GM21360 (cell line): ENCODE measurements around the gene FZR1.
"Not testable (repeated sequence)": the region's sequence is repeated elsewhere in the genome, so short reads cannot be mapped to it uniquely, and the experiment has no call there.

ENCODE experiments used
- ATAC-seq: cut with Tn5 transposase; IDR thresholded peaks from one replicate; pipeline ENCODE4 v1.9.1; 2021; ENCODE audit warnings: mild to moderate bottlenecking, moderate library complexity; ENCODE audit not compliant: unreplicated experiment

FZR1 gene

GRCh38 chr19:3528539-3529211 is 22.6 kb downstream of the FZR1 start:
- no peak for ATAC-seq

DNA sequence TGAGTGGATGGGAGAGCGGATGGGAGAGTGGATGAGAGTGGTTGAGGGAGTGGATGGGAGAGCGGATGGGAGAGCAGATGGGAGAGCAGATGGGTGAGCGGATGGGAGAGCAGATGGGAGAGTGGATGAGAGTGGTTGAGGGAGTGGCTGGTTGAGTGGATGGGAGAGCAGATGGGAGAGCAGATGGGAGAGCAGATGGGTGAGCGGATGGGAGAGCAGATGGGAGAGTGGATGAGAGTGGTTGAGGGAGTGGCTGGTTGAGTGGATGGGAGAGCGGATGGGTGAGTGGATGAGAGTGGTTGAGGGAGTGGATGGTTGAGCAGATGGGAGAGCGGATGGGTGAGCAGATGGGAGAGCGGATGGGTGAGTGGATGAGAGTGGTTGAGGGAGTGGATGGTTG is 23.2 kb downstream of the FZR1 start:
- not testable (repeated sequence) for ATAC-seq

DNA sequence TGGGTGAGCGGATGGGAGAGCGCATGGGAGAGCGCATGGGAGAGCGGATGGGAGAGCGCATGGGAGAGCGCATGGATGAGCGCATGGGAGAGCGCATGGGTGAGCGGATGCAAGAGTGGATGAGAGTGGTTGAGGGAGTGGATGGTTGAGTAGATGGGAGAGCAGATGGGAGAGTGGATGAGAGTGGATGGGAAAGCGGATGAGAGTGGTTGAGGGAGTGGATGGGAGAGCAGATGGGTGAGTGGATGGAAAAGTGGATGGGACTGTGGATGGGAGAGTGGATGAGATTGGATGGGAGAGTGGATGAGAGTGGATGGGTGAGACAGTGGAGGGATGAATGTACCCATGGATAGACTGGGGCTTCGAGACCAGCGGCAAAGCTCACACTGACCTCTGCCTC is 24.3 kb downstream of the FZR1 start:
- ATAC-seq = no peak

- ATAC-seq = no peak
Measured at GRCh38 chr19:3531716-3532115, 25.6 kb downstream of the FZR1 start.

DNA sequence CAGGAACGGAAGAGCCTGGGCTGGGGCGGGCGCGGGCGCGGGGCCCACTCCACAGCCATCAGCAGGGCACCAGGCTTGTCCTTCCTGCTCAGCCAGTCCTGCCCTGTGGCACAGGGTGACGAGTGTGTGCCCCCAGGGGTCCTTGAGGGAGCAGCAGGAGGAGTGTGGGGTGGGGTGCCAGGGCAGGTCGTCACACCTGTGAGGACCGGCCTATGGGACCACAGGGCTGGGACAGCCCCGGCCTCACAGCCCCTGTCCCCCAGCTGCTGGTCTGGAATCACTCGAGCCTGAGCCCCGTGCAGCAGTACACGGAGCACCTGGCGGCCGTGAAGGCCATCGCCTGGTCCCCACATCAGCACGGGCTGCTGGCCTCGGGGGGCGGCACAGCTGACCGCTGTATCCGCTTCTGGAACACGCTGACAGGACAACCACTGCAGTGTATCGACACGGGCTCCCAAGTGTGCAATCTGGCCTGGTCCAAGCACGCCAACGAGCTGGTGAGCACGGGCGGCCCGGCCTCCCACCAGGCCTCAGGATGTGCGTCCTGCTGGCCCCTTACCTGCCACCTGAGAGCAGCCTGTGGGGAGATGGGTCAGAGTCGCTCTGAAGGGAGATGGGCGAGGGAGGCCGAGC is 26.2 kb downstream of the FZR1 start:
- no peak for ATAC-seq

GRCh38 chr19:3533033-3533432 is 26.9 kb downstream of the FZR1 start:
- no peak for ATAC-seq

DNA sequence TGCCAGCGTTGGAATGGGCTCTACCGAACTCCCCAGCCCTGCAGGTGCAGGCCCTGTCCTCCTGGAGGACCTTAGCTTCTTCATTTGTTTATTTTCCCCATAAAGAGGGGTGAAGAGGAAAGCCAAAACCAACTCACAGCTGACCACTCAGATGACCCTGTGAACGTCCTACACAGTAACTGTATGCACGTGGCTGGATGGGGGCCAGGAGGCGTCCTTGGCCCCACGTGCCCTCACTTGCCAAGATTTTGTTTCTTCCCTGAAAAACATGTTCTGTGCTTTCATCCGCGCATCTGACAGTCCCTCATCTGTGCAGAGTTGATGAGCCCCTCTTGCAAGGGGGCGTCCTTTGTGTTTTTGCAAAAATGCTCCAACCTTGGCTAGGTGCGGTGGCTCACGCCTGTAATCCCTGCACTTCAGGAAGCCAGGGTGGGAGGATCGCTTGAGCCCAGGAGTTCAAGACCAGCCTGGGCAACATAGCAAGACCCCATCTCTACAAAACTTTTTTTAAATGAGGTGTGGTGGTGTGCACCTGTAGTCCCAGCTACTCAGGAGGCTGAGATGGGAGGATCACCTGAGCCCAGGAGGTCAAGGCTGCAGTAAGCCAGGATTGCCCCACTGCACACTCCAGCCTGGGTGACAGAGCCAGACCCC is 27.6 kb downstream of the FZR1 start:
- ATAC-seq = no peak

DNA sequence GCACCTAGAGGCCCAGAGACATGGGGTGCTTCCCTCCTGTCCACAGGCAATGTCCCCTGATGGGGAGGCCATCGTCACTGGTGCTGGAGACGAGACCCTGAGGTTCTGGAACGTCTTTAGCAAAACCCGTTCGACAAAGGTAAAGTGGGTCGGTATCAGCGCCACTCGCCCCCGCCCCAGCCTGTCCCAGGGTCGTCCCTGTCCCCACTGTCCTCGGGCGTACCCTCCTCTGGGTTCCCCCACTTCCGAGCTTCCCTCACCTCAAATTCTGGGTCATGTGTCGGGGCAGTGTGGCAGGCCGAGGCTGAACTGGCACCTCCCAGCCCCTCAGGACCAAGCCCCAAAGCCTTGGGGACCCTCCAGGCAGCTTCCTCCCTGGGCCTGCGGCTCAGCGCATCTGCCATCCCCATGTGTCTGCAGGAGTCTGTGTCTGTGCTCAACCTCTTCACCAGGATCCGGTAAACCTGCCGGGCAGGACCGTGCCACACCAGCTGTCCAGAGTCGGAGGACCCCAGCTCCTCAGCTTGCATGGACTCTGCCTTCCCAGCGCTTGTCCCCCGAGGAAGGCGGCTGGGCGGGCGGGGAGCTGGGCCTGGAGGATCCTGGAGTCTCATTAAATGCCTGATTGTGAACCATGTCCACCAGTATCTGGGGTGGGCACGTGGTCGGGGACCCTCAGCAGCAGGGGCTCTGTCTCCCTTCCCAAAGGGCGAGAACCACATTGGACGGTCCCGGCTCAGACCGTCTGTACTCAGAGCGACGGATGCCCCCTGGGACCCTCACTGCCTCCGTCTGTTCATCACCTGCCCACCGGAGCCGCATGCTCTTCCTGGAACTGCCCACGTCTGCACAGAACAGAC is 28.5 kb downstream of the FZR1 start:
- ATAC-seq = no peak

DNA sequence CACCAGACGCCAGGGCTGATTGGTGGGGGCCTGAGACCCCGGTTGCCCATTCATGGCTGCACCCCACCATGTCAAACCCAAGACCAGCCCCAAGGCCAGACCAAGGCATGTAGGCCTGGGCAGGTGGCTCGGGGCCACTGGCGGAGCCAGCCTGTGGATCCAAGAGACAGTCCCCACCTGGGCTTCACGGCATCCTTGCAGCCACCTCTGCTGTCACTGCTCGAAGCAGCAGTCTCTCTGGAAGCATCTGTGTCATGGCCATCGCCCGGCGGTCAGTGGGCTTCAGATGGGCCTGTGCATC is 29.1 kb downstream of the FZR1 start:
- ATAC-seq = no peak

DNA sequence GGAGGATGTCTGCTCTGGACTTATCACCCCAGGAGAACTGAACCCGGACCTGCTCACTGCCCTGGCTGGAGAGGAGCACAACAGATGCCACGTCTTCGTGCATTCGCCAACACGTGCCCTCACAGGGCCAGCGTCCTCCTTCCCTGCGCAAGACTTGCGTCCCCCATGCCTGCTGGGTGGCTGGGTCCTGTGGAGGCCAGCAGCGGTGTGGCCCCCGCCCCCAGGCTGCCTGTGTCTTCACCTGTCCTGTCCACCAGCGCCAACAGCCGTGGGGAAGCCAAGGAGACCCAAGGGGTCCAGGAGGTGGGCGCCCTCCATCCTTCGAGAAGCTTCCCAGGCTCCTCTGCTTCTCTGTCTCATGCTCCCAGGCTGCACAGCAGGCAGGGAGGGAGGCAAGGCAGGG is 29.5 kb downstream of the FZR1 start:
- ATAC-seq = no peak

DNA sequence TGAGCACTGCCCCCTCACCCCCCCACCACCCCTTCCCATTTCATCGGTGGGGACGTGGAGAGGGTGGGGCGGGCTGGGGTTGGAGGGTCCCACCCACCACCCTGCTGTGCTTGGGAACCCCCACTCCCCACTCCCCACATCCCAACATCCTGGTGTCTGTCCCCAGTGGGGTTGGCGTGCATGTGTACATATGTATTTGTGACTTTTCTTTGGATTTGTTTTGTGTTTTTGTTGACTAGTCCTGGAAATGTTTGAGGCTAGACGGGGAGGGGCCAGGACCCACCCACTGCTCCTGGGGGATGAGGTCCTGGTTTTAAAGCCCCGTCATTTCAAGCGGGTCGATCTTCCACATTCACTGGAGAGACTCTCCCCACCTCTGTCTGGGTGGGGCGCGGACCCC is 29.9 kb downstream of the FZR1 start:
- ATAC-seq = no peak

DNA sequence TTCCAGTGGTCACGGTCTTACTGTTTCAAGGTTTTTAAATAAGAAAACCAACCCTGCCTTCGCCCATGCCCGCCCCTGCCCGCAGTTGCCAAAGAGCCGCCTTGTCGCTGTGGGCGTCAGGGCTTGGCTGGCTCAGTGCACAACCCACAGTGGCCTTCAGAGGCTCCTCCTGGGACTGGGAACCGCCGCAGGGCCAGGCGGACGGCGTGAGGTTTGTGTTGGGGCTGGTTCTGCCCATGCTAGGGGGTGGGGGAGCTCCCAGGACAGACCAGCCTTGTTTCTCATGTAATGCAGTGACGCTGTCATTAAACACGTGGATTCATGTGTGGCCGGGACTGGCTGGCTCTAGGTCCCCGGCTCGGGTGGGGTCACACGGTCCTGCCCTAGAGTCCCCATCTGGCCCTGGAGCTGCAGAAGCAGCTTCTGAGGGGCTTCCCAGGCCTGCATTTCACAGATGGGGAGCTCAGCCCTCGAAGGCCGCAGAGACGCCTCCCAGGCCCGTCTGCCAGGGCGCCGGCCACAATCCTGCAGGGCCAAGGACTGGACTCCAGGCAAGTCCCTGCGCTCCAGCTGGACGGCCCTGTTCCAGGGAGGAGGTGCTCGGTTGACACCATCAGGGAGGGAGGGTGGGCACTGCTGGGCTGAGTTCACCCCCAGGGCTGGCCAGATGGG is 30.5 kb downstream of the FZR1 start:
- ATAC-seq = no peak

DNA sequence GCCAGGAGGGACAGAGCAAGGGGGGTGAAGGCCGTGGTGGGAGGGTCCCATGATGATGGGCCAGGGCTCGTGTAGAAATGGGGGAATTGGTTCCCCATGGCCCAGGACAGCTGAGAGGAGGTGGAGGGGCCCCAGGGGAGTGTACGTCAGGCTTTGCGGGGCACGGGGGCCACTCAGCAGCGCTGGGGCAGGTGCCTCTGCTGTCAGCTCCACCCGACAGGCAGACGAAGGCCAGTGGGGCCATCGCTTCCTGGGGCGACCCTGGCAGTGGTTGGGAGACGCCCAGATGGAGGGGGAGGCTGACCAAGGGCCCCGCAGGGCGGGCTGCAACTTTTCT is 31.0 kb downstream of the FZR1 start:
- no peak for ATAC-seq

- ATAC-seq = no peak
Measured at GRCh38 chr19:3537438-3538240, 31.5 kb downstream of the FZR1 start.

- ATAC-seq = no peak
Measured at GRCh38 chr19:3538258-3538929, 32.3 kb downstream of the FZR1 start.

GRCh38 chr19:3538965-3539755 is 33.0 kb downstream of the FZR1 start, which contains the start of gene TEKTIP1:
Gene TEKTIP1 (plus strand): TSS chr19:3539174. CDS start chr19:3539178, 4 bp downstream.
- no peak for ATAC-seq

DNA sequence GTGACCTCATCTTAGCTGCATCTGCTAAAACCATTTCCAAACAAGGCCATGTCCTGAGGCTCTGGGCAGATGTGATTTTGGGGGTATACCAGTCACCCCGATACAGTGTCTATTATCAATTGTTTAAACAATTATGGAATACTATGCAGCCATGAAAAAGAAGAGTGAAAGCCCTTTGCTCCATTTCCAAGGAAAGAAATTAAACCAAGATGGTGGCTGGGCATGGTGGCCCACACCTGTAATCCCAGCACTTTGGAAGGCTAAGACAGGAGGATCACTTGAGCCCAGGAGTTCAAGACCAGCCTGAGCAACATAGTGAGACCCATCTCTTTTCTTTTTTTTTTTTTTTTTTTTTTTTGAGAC is 33.6 kb downstream of the FZR1 start:
- no peak for ATAC-seq

DNA sequence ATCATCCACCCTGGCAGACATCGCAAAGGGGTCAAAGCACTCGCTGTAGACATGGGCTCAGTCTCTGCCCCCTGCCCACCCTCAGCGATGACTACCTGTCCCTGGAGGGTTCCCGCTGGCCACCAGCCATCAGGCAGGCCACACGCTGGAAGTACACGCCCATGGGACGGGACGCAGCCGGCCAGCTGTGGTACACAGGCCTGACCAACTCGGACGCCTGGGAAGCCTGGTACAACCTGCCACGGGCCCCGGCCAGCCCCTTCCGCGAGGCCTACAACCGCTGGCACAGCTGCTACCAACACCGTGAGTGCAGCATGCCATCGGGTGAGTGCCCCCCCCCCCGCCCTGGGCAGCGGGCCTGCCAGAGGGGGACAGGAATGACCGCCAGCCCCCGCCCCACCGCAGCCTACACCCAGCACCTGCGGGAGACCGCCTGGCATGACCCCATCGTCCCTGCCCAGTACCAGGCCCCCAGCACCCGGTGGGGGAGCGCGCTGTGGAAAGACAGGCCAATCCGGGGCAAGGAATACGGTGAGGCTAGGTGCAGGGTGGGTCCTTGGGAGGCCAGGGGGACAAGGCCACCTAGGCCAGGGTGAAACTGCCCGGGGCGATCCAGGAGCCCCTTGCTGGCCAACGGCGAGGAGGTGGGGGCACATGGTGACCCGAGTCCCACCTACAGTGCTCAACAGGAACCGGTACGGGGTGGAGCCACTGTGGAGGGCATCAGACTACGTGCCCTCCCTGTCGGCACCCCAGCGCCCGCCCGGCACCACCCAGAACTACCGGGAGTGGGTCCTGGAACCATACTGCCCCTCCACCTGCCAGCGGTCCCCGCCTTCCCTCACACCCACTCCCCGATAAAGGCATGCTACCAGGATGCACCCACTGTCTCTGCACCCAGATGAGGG is 37.3 kb downstream of the FZR1 start:
- no peak for ATAC-seq
